HG02852 (cell line): Measurements from ENCODE around the gene GLP1R.
"Not testable (repeated sequence)": the region's sequence is repeated elsewhere in the genome, so short reads cannot be mapped to it uniquely, and the experiment has no call there.

Experiments used
- ATAC-seq: cut with Tn5 transposase; IDR thresholded peaks from one replicate; pipeline ENCODE4 v1.9.1; 2021; ENCODE audit warnings: mild to moderate bottlenecking, moderate library complexity; ENCODE audit not compliant: unreplicated experiment

GLP1R gene

DNA sequence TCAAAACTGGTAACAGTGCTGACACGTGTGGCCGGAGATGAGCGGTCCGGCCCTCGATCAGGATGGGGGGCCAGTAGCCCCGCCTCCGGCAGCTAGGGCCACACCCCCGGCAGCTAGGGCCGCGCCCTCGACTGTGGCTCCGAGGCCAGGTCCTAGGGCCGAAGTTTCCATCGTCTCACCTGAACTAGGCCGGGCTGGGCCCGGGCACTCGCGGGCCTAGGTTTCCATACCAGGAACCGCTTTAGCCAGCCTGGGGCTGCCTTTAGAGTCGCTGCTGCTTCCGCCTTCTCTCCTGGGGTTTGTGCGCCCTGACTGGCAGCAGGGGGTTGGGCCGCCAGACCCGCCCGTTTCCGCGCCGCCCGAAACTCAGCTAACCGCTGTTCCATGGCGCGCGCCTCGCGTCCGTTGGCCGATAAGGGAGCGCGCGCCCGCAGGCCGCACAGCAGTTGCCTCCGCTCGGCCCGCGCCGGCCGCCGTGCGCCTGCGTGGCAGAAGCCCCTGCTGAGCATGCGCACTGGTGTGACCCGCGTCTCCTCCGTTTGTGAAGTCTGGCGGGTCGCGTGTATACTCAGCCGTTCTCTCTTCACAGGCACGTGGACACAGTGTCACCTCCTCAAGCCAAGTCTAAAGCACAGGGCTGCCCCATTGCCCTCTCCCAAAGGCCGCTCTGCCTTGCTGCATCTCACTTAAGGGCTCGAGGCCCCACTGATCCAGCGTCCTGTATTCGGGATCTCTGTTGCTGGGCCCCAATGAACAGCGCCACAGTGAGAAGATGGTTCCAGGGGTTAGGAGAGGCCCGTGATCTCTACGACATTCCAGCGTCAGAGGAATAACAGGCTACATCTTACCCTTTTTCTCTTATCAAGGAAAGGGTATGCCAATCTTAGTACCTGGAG lies 66.4 kb downstream of the GLP1R start, which contains the start of gene SAYSD1:
SAYSD1 (minus strand) TSS at position 483 of the 896 bp plus-strand sequence; CDS start at position 386, 97 bp downstream.
- ATAC-seq = peak; percentile 92

DNA sequence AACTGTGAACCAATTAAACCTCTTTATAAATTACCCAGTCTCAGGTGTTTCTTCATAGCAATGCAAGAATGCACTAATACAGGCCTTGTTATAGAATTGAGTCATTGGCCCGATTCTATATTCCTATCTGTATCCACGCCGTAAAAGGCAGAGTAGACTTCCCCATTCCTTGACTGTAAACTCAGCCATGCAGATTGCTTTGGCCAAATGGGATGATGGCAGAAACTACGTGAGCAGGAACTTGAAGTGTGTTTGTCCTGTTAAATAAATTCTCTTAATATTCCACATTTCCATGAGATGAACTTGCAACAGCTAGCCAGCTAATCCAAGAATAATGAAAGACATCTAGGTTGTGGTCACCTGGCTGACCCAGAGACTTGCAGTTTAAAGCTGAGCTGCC lies 70.3 kb downstream of the GLP1R start:
- no peak for ATAC-seq

DNA sequence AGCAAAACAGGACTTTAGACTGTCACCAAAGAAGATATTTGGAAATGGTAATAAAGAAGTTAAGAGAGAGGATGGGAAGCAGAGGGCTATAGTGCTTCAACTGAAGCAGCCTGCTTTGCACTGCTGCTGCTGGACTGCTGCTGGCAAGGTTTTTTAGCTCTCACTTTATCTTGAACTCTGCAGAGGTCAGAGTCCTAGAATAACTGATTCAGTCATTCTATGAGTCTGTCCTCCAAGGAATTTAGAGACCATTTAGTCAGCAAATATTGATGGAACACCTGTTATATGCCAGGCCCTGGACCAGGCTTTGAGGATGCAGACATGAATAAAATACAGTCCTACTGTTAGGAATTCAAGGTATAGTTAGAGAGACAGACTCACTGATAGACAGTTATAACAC lies 75.5 kb downstream of the GLP1R start:
- no peak for ATAC-seq

DNA sequence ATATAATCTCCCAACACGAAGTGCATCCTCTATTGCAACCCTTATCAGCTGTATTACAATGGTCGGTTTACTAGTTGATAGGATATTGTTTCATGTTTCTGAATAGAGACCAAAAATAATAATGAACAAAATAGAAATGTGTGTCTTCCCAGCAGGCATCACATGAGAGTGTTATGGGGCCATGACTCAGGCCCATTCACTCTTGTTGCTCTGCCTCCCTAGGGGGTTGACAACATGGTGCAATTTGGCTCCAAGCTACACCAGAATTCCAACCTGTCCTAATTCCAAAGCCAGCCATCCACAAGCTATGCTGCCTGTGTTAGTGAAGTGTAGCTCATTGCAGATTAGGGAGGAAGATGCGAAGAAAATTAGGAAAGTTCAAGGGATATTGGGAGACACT lies 79.5 kb downstream of the GLP1R start:
- no peak for ATAC-seq

DNA sequence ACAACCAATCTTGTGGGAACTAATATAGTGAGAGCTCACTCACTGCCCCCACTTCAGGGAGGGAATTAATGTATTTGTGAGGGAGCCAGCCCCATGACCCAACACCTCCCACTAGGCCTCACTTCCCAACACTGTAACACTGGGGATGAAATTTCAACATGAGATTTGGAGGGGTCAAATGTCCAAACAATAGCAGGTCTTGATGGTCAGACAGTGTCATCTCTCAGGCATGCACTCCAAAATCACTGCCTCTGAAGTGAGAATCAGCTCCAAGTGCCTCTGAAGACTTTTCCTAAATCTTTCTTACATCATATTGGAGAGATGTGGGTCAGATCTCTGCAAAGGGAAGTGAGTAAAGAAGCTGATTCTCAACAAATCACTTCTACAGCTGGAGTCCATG lies 80.3 kb downstream of the GLP1R start:
- ATAC-seq = no peak

DNA sequence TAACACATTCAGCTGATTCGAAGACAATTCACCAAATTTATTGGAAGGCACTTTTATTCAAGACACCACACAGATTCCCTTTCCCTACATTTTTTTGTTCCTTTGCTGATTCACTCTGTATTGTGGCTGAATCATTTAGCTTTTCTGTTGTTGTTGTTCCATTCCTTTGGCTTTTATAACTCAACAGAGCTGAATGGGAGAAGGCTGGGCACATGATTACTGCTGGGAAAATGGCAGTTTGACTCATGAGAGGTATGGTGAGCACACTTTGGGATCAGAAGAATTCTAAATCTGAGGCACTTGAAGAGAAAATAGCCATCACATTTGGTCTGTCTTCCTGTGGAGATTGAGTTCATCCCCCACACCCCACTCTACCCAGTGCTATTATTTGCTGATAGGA lies 82.1 kb downstream of the GLP1R start:
- no peak for ATAC-seq

DNA sequence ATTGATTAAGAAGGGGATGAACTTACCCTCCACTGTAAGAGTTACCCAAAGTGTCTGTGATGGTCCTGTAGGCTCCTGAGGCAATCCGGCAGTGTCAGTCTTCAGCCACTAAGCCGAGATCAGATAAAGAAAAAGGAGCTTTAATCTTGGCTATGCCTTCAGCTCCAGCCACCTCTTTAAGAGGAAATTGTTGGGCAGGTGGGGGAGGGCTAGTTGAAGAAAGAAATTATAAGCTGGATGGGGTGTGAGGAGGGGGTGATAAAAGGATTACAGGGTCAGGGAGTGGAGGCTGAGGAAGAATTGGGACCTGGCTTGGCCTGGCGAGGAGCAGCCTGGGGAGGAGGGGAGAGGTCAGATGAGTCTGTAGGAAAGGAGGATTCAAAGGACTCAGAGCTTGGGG lies 86.2 kb downstream of the GLP1R start:
- not testable (repeated sequence) for ATAC-seq

DNA sequence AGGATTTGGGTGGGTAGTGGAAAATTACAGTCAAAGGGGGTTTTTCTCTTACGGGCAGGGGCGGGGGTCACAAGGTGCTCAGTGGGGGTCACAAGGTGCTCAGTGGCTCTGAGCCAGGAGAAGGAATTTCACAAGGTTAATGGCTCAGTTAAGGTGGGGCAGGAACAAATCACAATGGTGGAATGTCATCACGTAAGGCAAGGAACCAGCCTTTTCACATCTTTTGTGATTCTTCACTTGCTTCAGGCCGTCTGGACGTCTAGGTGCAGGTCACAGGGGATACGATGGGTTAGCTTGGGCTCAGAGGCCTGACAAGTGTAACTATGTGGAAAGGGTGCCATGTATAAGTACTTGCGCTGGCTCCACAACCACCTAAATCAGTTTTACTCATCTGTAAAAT lies 87.6 kb downstream of the GLP1R start:
- ATAC-seq = not testable (repeated sequence)

DNA sequence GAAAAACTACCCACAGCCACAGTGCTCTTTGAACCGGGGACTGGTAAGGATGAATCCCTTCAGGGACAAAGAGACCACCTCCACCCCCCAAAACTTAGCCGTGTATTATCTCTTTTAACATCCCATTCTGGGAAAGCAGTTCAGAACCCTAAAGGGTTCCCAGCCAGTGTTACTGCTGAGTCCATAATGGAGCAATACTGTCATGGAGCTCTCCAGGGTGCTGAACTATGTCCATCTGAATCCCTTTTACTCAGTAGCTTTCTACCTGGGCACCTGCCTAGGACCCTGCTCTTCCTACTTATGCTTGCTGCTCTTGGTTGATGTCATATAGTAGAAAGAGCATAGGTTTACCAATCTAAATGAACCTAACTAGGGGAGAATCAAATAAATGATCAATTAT lies 88.7 kb downstream of the GLP1R start:
- no peak for ATAC-seq
